ENCODE measurements around the gene RND2. TPM values are rescaled to one million over a fixed set of nuclear protein-coding genes. Genes with fewer than 3 reads are reported as not detected.

RND2 gene
- total and polyA plus RNA-seq, 9 of the 15 experiments (the other 6 are each of a cell fraction or from before 2014, with no cell fraction given): 0.15 to 1.9 (median 0.98) TPM

GRCh38 chr17:43003542-43004172 is 21.4 kb upstream of the RND2 start (continued):
- no peak for TF ChIP-seq TEAD2 (tag; IDR thresholded peaks at IDR 0.05)
- TF ChIP-seq PTRF (tag; IDR thresholded peaks at IDR 0.05): no peak
- no peak for TF ChIP-seq EGR1 (conservative IDR thresholded peaks at IDR 0.05)
- TF ChIP-seq ZNF143 (CRISPR knock-in tag; IDR thresholded peaks at IDR 0.05): no peak
- TF ChIP-seq SAP30 (IDR thresholded peaks at IDR 0.05; ENCODE audit: borderline replicate concordance, insufficient read depth, low read depth, low read length, poor library complexity, severe bottlenecking): no peak
- TF ChIP-seq, protein P1, sequence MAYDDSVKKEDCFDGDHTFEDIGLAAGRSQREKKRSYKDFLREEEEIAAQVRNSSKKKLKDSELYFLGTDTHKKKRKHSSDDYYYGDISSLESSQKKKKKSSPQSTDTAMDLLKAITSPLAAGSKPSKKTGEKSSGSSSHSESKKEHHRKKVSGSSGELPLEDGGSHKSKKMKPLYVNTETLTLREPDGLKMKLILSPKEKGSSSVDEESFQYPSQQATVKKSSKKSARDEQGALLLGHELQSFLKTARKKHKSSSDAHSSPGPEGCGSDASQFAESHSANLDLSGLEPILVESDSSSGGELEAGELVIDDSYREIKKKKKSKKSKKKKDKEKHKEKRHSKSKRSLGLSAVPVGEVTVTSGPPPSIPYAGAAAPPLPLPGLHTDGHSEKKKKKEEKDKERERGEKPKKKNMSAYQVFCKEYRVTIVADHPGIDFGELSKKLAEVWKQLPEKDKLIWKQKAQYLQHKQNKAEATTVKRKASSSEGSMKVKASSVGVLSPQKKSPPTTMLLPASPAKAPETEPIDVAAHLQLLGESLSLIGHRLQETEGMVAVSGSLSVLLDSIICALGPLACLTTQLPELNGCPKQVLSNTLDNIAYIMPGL (CRISPR knock-in tag; IDR thresholded peaks at IDR 0.05): no peak
- TF ChIP-seq NFE2 (IDR thresholded peaks at IDR 0.05; ENCODE audit: low read depth): no peak
- TF ChIP-seq KLF6 (CRISPR knock-in tag; IDR thresholded peaks at IDR 0.05; ENCODE audit: borderline replicate concordance): no peak

Data from K562 (cell line).